ENCODE data around the gene HES7.
"Not testable (repeated sequence)": the region's sequence is repeated elsewhere in the genome, so short reads cannot be mapped to it uniquely, and the experiment has no call there.

HES7 gene

DNA sequence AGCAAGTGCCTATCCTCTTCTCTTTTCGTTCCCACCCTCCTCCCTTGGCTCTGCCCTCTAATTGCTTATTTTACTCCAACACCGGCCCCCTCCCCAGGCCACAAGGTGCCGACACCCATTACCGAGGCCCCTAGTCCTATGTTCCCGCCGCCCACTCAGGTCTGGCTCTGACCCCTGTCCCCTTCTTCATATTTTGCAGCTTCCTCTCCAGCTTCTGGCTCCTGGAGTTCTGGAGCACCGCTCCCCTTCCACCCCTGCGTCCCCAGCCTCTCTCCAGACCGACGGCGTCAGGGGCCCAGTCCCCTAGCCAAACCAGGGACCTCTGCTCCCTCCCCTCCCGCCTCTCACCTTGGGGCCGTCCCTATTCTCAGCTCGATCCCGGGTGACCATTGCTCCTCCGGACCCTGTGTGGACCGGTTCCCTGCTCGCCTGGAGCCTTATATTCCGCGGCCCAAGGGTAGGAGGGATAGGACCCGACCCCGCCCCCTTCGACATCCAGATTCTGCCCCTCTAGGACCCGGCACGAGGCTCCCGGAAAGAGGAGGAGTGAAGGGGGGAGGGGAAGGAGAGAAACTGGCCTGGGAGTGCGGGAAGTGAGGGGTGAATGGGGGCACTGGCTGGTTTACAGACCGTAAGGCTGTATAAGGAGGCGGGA, at the start of gene HES7:
Gene HES7, minus strand, starts transcription at position 412 of the 655 bp plus-strand sequence. Its CDS starts 22 bp downstream, at position 390.
- DNase-seq = peak; percentile 57

GRCh38 chr17:8173056-8173870, 49.4 kb upstream of the HES7 start:
- peak; percentile 86 for DNase-seq

DNA sequence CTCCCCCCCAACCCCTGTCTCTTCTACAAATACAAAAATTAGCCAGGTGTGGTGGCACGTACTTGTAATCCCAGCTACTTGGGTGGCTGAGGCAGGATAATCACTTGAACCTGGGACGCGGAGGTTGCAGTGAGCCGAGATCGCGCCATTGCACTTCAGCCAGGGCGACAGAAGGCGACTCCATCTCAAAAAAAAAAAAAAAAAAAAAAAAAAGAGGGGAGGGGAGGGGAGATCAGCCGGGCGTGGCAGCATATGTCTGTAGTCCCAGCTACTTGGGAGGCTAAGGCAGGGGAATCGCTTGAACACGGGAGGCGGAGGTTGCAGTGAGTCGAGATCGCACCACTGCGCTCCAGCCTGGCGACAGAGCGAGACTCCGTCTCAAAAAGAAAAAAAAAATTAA, 46.3 kb upstream of the HES7 start:
- not testable (repeated sequence) for DNase-seq

- no peak for DNase-seq
These were observed 43.6 kb upstream of the HES7 start for GRCh38 chr17:8167526-8167925.

DNA sequence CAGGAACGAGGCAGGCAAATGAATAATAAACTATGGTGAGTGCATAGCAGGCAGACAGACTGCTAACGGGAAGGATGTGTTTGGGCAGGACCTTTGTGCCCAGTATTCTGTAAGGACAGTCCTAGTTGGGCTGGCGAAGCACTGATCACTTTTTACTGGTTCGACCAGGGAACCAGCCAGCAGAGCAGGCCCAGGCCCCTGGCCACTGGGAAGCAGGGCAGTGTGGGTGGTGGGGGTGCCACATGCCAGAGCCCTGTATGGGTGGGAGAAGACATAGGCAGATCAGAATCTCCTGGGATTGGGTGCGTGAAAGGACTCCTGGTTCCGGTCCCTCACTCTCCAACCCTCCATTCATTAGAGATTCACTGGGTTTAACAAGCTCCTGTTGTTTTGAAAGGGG, 42.8 kb upstream of the HES7 start:
- no peak for DNase-seq

GRCh38 chr17:8164815-8165131, 40.9 kb upstream of the HES7 start:
- DNase-seq = no peak

- peak; percentile 62 for DNase-seq
These were observed 40.3 kb upstream of the HES7 start for GRCh38 chr17:8163978-8164814.

- no peak for DNase-seq
These were observed 39.4 kb upstream of the HES7 start for GRCh38 chr17:8162997-8163977.

DNA sequence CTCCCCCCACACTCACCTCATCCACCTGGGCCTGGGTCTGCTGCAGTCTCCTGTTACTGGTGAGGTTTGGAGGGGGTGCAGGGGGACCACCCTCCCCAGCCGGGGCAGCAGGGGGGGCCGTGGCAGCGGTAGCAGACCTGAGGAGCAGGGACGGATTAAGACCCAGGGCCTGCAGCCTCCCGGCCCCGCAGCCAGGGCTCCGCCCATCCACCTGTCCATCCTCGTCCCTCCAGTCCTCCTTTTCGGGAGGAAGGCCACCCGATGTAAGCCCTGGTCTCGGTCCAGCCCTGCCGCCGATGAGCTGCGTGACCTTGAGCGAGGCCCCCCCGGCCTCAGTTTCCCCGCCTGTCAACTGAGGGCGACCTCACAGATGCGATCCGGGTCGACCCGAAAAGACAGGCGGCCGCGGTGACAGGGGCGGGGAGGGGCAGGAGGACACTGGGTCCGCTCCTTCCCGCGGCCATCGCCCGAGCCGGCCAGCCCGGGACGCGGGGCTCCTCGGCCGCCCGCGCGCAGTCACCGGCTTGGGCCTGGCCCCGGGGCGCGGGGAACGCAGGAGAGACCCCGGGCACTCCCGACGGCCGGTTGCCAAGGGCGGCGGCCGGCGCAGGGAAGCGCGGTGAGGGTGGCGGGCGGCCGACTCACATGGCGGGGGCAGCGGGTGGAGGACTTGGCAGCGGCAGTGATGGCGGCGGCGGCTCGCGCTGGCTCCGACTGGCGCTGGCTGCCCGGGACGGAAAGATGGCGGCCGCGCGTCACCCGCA, 38.5 kb upstream of the HES7 start, which contains the start of gene VAMP2:
Gene VAMP2, minus strand, starts transcription at position 716 of the 764 bp plus-strand sequence. Its CDS starts 69 bp downstream, at position 647.
- peak; percentile 89 for DNase-seq

- DNase-seq = peak; percentile 45
These were observed 37.7 kb upstream of the HES7 start for GRCh38 chr17:8161289-8162232.

DNA sequence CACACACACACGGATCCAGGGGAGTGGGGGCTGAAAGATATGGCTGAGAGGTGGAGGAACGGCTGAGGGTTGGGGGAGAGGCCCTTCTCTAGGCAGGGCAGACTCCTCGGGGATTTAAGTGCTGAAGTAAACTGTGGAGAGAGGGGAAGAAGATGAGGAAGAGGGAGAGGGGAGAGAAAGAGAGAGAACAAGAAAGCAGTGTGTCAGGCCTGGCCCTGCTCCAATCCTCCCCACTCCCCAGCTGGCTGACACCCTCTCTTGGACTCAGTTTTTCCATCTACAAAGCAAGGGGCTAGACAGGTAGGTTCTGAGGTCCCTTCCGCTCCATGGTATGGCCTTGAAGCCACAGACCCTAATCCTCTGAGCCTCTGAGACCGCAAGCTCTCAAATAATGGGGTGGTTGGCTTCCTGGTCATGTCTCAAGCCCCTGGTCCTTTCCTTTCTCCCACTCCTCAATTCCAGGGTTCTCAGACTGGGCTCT, 36.9 kb upstream of the HES7 start:
- no peak for DNase-seq

DNA sequence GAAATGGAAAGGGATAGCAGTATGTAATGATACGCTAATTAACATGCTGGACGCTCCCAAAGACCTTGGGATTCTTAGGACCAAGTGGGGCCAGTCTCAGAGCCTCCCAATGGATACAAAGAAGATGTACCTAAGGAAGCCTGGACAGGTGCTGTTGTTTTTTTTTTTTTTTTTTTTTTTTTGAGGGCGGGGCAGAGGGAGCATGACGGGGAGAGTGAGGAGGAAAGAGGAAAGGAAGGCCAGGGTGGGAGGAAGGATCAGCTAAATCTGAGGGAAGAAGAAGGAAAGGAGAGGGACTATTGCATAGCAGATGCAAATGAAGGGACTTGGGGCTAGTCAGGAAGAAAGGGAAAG, 36.3 kb upstream of the HES7 start:
- DNase-seq = no peak

DNA sequence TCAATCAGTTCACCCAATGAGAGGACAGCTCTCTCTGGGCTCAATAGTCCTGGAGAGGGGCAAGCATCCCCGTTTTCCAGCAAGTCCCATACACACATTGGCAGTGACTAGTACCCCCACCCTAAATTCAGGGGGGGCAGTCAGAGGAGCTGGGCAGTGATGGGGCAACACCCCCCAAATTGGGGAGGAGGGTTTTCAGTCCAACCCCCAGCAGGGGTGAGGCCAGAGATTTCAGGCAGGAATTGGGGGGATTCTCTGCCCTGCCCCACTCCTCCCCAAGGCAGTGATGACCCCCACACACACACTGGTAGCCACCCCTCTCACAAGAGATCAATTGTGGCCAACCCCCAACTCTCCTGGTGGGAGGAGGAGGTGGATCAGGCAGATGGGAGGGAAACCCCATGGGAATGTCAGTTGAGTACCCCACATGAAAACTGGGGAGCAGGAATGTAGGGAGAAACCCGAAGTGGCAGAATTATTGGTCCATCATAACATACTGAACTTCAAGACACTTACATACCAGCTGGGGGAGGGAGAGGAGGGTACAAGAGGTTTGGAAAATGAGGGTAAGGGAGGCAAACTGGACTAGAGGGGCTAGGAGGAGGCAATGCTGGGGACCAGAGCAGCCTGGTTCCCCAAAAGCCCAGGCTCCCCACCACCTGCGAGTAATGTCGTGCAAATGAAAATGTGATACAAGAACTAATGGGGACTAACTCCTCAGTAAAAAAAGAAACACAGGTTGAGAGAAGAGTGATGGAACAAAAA, 35.7 kb upstream of the HES7 start:
- no peak for DNase-seq

- DNase-seq = no peak
These were observed 35.1 kb upstream of the HES7 start for GRCh38 chr17:8159032-8159400.

DNA sequence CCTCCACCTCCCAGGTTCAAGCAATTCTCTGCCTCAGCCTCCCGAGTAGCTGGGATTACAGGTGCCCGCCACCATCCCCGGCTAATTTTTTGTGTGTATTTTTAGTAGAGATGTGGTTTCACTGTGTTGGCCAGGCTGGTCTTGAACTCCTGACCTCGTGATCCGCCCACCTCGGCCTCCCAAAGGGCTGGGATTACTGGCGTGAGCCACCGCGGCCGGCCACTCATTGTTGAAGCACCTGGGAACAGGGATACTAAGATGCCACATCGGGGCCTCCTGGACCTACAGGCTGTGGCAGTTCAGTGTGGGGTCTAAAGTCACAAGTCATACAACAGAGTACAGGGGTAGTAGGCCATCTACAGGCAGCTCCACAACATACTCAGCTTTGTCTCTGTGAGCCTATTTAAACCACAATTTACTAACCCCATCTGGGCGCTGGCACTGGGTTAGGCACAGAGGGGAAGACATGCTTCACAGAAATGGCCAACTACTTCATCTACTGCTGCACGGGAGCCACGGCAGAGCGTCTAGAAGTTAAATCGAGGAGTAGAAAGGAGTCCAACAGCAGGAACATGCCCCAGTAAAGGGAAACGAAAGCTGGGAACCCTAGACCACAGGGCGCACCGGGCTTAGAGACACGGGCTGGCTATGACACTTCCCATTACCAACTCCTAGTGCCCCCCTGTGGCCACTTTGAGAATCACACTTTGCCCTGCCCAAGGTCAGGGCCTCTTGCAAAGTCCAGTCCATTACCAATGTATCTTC, 34.5 kb upstream of the HES7 start:
- DNase-seq = peak; percentile 93

DNA sequence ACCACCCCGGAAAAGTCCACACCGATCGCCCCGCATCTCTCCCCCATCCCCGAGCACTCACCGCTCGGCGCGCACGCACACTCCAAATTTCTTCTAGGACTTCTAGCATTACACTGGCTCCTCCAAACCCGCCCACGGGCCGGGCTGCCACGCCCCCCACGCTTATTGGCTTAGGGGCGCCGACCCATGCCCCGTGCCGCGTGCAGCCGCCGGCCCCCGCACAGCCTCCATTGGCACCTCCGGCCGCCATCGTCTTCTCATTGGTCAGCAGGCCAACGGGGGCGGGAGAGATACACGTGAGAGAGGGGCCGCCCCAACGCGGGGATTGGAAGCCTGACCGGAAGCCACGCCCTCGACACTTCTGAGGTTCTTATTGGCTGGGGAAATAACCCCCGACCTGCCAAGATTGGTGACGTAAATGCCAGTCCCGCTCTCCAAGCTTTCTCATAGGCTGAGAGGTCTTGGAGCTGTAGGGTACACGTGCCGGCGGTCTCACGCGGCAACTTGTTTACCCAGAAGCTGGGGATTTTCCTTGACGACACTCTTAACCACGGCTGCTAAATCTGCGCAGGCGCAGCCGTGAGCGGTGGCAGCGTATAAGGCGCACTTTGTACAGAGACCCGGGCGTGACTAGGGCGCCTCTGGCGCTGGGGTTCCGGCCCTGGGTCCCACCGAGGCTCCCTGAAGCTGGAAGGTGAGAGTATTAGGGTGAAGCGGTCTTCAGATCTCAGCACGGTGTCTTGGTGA, 32.5 kb upstream of the HES7 start:
- DNase-seq = peak; percentile 100

- DNase-seq = no peak
These were observed 32.0 kb upstream of the HES7 start for GRCh38 chr17:8155996-8156245.
